AG04449 (cell line): ENCODE measurements around the gene YARS1.

Experiments used
- CTCF ChIA-PET: fragments of 350-600 bp; formaldehyde crosslinking; extraction: SDS; loops from one replicate; lab custom pipeline; 2021; ENCODE audit warnings: antibody characterized with exemption; lab: Yijun Ruan, JAX
- POLR2A ChIA-PET: fragments of 400-600, 350-600 bp; formaldehyde crosslinking; extraction: SDS; loops from one replicate; lab custom pipeline; 2020; ENCODE audit warnings: antibody characterized with exemption, inconsistent platforms; lab: Yijun Ruan, JAX
- DNase-seq: peaks from one replicate; pipeline ENCODE4 v3.0.0-alpha.2; 2010; ENCODE audit warnings: low read depth, low spot score
- H3K4me3 ChIP-seq: 2 replicates; pipeline ENCODE4 v1.5.1; 2011; ENCODE audit warnings: low read depth, mild to moderate bottlenecking, control low read depth, low read length
- TF ChIP-seq, protein P1 (sequence below): IDR thresholded peaks from one replicate; pipeline ENCODE4 v1.5.1; 2011; ENCODE audit warnings: mild to moderate bottlenecking, moderate library complexity, low read length, control low read depth, inconsistent platforms; ENCODE audit not compliant: insufficient read depth; ENCODE audit errors: missing control alignments

The YARS1 gene

GRCh38 chr1:32749332-32749731 lies 67.8 kb downstream of the YARS1 start:
- DNase-seq: no peak
- ChIA-PET POLR2A (no interaction called here), CTCF (interaction anchor here (0.6 to 1.5 kb wide), 4 partner anchors 10 to 81 kb away, joined by 3 to 6 read pairs (median 4); no protein-coding TSS in a partner anchor)
- TF ChIP-seq, protein P1, sequence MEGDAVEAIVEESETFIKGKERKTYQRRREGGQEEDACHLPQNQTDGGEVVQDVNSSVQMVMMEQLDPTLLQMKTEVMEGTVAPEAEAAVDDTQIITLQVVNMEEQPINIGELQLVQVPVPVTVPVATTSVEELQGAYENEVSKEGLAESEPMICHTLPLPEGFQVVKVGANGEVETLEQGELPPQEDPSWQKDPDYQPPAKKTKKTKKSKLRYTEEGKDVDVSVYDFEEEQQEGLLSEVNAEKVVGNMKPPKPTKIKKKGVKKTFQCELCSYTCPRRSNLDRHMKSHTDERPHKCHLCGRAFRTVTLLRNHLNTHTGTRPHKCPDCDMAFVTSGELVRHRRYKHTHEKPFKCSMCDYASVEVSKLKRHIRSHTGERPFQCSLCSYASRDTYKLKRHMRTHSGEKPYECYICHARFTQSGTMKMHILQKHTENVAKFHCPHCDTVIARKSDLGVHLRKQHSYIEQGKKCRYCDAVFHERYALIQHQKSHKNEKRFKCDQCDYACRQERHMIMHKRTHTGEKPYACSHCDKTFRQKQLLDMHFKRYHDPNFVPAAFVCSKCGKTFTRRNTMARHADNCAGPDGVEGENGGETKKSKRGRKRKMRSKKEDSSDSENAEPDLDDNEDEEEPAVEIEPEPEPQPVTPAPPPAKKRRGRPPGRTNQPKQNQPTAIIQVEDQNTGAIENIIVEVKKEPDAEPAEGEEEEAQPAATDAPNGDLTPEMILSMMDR: no peak
- H3K4me3 ChIP-seq: no peak overlapping the region

- ChIA-PET CTCF (interaction anchor here (0.6 to 1.5 kb wide), 4 partner anchors 9 to 81 kb away, joined by 3 to 6 read pairs (median 4); no protein-coding TSS in a partner anchor), POLR2A (no interaction called here)
- TF ChIP-seq, protein P1: no peak
- no peak for DNase-seq
- H3K4me3 ChIP-seq: no peak overlapping the region
Measured at GRCh38 chr1:32748926-32749325, 68.2 kb downstream of the YARS1 start.

DNA sequence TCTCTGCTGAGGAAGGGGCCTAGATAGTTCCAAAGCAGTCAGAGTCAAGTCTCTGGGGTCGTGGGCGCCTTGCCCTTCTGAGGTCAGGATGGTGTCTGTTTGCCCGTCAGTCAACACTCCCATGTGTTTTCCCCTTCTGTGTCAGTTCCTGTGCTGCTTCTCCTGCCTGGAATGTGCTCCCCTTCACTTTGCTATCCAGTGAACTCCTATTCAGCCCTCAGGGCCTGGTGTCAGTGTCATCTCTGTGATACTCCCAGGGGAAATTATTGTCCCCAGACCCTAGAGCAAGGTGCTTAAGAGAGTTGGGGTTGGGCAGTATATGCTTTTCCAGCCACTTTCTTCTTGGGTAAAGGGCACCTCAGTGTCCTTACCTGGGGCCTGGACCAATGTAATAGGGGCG lies 68.8 kb downstream of the YARS1 start:
- TF ChIP-seq, protein P1: no peak
- ChIA-PET CTCF (interaction anchor here (1.5 kb wide), 1 partner anchor 35 kb away, joined by 6 read pairs; no protein-coding TSS in a partner anchor), POLR2A (no interaction called here)
- DNase-seq: no peak
- H3K4me3 ChIP-seq: no peak overlapping the region

DNA sequence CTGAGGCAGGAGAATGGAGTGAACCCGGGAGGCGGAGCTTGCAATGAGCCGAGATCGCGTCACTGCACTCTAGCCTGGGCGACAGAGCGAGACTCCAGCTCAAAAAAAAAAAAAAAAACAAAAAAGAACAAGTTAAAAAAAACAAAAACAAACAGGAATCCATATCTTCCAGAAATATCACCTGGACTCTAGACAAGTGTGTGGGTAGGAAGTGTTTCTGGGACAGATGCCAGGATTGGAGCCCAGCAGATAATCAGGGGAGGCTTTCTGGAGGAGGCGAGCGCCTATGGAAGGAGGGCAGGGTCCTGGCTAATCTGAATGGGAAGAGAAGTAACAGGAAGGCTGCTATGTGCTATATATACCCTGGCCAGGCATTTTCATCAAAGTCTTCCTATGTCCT lies 71.0 kb downstream of the YARS1 start:
- TF ChIP-seq, protein P1: no peak
- no peak overlapping the region for H3K4me3 ChIP-seq
- no peak for DNase-seq
- CTCF ChIA-PET: interaction anchor here (1.4 kb wide), 1 partner anchor 27 kb away, joined by 3 read pairs; no protein-coding TSS in a partner anchor
- POLR2A ChIA-PET: no interaction called here

GRCh38 chr1:32744071-32744425 lies 73.1 kb downstream of the YARS1 start:
- ChIA-PET CTCF (interaction anchor here (0.9 to 1.5 kb wide), 4 partner anchors 15 to 33 kb away, joined by 4 to 6 read pairs (median 4); no protein-coding TSS in a partner anchor), POLR2A (no interaction called here)
- no peak for DNase-seq
- TF ChIP-seq, protein P1: no peak
- no peak overlapping the region; the same call in 1 of the 2 replicates for H3K4me3 ChIP-seq

- DNase-seq: no peak
- POLR2A ChIA-PET: interaction anchor here (1.4 kb wide), 1 partner anchor 48 kb away, joined by 4 read pairs; no protein-coding TSS in a partner anchor
- TF ChIP-seq, protein P1: no peak
- CTCF ChIA-PET: interaction anchor here (1.2 to 1.7 kb wide), 5 partner anchors 10 to 31 kb away, joined by 3 to 11 read pairs (median 3); no protein-coding TSS in a partner anchor
- H3K4me3 ChIP-seq: peak overlapping the region; percentile 74
Measured at GRCh38 chr1:32743380-32744070, 73.6 kb downstream of the YARS1 start.
